OCI-LY3 (cell line): ENCODE measurements around the gene PPP3CA.

Experiments used
- H2AFZ ChIP-seq: fragments of 200-600, 300-600 bp; shearing (Covaris generic); 2 replicates; pipeline ENCODE4 v1.6.0; 2014; ENCODE audit warnings: antibody characterized with exemption, low read depth, low read length
- H3K27ac ChIP-seq: fragments of 200-600, 300-600 bp; sonication (generic); 2 replicates; pipeline ENCODE4 v1.5.1; 2014; ENCODE audit warnings: mild to moderate bottlenecking, low read length, moderate library complexity, mixed read lengths
- H3K27me3 ChIP-seq: fragments of 200-600, 300-600 bp; sonication (generic); 2 replicates; pipeline ENCODE4 v1.6.1; 2014; ENCODE audit warnings: low read depth, low read length, mixed read lengths
- H3K36me3 ChIP-seq: fragments of 200-600, 300-600 bp; sonication (generic); replicated peaks from 2 replicates; pipeline ENCODE3; 2014; ENCODE audit warnings: low read depth, low read length, mixed read lengths
- H3K4me1 ChIP-seq: fragments of 300-600, 200-600 bp; sonication (generic); 2 replicates; pipeline ENCODE4 v1.6.1; 2014; ENCODE audit warnings: low read length, mixed read lengths
- H3K4me2 ChIP-seq: fragments of 200-600, 300-600 bp; sonication (generic); 2 replicates; pipeline ENCODE4 v1.6.1; 2014; ENCODE audit warnings: low read length, mixed read lengths
- H3K4me3 ChIP-seq: fragments of 300-600, 200-600 bp; sonication (generic); 2 replicates; pipeline ENCODE4 v1.5.1; 2014; ENCODE audit warnings: antibody characterized with exemption, mild to moderate bottlenecking, low read length, moderate library complexity
- H3K79me2 ChIP-seq: fragments of 300-600, 200-600 bp; shearing (Covaris generic); 2 replicates; pipeline ENCODE4 v1.6.1; 2014; ENCODE audit warnings: mild to moderate bottlenecking, low read length, mixed read lengths
- H3K9ac ChIP-seq: fragments of 300-600, 200-600 bp; shearing (Covaris generic); 2 replicates; pipeline ENCODE4 v1.6.0; 2014; ENCODE audit warnings: mild to moderate bottlenecking, low read length, moderate library complexity
- H3K9me3 ChIP-seq: fragments of 200-600, 300-600 bp; shearing (Covaris generic); 2 replicates; pipeline ENCODE4 v1.6.1; 2014; ENCODE audit warnings: low read length, mixed read lengths; ENCODE audit not compliant: insufficient read depth
- H4K20me1 ChIP-seq: fragments of 200-600, 300-600 bp; sonication (generic); 2 replicates; pipeline ENCODE4 v1.6.1; 2016; ENCODE audit warnings: low read length, mixed read lengths; ENCODE audit not compliant: insufficient read depth
- EZH2phosphoT487 ChIP-seq: fragments of 200-600 bp; shearing (Covaris generic); IDR thresholded peaks from 2 replicates; pipeline ENCODE4 v1.6.1; 2018; ENCODE audit warnings: antibody characterized with exemption, mixed run types, low read depth
- TF ChIP-seq, protein P1 (sequence below): fragments of 200-600, 300-600 bp; sonication (generic); IDR thresholded peaks from 2 replicates; pipeline ENCODE4 v1.5.1; 2014; ENCODE audit warnings: antibody characterized with exemption, low read length, low read depth

Gene PPP3CA

DNA sequence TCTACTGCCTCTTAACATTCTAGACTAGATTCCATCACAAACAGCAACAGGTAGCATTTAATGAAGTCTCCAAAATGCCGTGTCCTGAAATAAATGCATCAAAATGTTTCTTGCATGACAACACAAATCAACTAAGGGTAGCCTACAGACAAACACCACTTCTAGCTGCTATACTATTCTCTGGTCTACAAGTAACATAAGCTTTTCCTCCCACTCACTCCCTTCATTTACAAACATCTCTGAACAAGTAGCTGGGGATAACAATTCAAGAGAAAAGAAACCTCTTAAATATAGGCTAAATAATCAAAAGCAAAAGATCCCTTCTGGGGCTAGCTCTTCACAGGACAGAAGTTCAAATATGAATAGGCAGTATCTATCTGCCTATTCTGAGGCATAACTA lies 20.8 kb downstream of the PPP3CA start:
- H3K27me3 ChIP-seq = no peaks in the 10 kb centered on the region
- H3K4me2 ChIP-seq = 0 out of 2 replicates have a peak overlapping the region, but pooled peaks have one; percentile 40
- H3K4me1 ChIP-seq = peaks cover 31% of the 10 kb centered on the region
- no peak overlapping the region for H3K4me3 ChIP-seq
- no peak overlapping the region for H3K9ac ChIP-seq
- TF ChIP-seq EZH2phosphoT487 = no peak
- TF ChIP-seq, protein P1, sequence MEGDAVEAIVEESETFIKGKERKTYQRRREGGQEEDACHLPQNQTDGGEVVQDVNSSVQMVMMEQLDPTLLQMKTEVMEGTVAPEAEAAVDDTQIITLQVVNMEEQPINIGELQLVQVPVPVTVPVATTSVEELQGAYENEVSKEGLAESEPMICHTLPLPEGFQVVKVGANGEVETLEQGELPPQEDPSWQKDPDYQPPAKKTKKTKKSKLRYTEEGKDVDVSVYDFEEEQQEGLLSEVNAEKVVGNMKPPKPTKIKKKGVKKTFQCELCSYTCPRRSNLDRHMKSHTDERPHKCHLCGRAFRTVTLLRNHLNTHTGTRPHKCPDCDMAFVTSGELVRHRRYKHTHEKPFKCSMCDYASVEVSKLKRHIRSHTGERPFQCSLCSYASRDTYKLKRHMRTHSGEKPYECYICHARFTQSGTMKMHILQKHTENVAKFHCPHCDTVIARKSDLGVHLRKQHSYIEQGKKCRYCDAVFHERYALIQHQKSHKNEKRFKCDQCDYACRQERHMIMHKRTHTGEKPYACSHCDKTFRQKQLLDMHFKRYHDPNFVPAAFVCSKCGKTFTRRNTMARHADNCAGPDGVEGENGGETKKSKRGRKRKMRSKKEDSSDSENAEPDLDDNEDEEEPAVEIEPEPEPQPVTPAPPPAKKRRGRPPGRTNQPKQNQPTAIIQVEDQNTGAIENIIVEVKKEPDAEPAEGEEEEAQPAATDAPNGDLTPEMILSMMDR = no peak
- H4K20me1 ChIP-seq = peaks cover 68% of the 10 kb centered on the region
- H2AFZ ChIP-seq = no peak overlapping the region
- H3K36me3 ChIP-seq = no peaks in the 10 kb centered on the region
- no peaks in the 10 kb centered on the region for H3K9me3 ChIP-seq
- H3K79me2 ChIP-seq = peaks cover 85% of the 10 kb centered on the region
- no peak overlapping the region for H3K27ac ChIP-seq

DNA sequence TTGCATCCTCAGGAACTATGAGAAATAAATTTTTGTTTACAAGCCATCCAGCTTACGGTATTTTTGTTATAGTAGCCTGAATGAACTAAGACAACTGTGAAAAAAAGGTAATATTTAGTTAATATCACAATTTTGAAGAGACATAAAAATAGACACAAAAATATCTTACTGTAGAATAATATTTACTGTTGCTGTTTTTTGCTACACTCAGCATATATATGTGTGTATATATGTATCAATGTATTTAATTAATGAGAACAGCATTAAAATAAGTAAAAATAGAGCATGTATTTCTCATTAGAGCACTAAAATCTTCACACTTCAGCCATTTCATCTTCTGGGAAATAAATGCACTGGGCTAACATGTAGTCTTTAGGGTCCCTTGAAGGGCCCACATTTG lies 24.6 kb downstream of the PPP3CA start:
- H3K9me3 ChIP-seq = no peaks in the 10 kb centered on the region
- TF ChIP-seq EZH2phosphoT487 = no peak
- TF ChIP-seq, protein P1 = no peak
- no peak overlapping the region for H2AFZ ChIP-seq
- H3K27ac ChIP-seq = no peak overlapping the region
- H3K4me1 ChIP-seq = peaks cover 16% of the 10 kb centered on the region
- no peaks in the 10 kb centered on the region for H3K36me3 ChIP-seq
- no peak overlapping the region for H3K9ac ChIP-seq
- H3K4me3 ChIP-seq = no peak overlapping the region
- peaks cover 41% of the 10 kb centered on the region for H4K20me1 ChIP-seq
- H3K79me2 ChIP-seq = peaks cover 57% of the 10 kb centered on the region
- H3K4me2 ChIP-seq = no peak overlapping the region
- no peaks in the 10 kb centered on the region for H3K27me3 ChIP-seq

GRCh38 chr4:101321481-101322042 lies 25.8 kb downstream of the PPP3CA start:
- Histone ChIP-seq H3K9me3 (no peaks in the 10 kb centered on the region), H3K79me2 (peaks cover 49% of the 10 kb centered on the region), H3K27me3 (no peaks in the 10 kb centered on the region), H3K4me3 (no peak overlapping the region), H3K27ac (no peak overlapping the region), H3K4me2 (no peak overlapping the region), H3K9ac (no peak overlapping the region), H3K36me3 (no peaks in the 10 kb centered on the region), H4K20me1 (peaks cover 34% of the 10 kb centered on the region), H3K4me1 (peaks cover 4% of the 10 kb centered on the region), H2AFZ (no peak overlapping the region)
- TF ChIP-seq EZH2phosphoT487 = no peak
- TF ChIP-seq, protein P1 = no peak

GRCh38 chr4:101315786-101316185 lies 31.5 kb downstream of the PPP3CA start:
- Histone ChIP-seq H2AFZ (no peak overlapping the region), H3K9ac (no peak overlapping the region), H3K4me1 (no peaks in the 10 kb centered on the region), H3K4me2 (no peak overlapping the region), H3K9me3 (peaks cover 6% of the 10 kb centered on the region; the same call in 1 of the 2 replicates), H3K36me3 (peaks cover 8% of the 10 kb centered on the region), H3K27ac (no peak overlapping the region), H3K4me3 (no peak overlapping the region), H4K20me1 (peaks cover 9% of the 10 kb centered on the region; the same call in 1 of the 2 replicates), H3K27me3 (no peaks in the 10 kb centered on the region), H3K79me2 (peaks cover 41% of the 10 kb centered on the region)
- no peak for TF ChIP-seq EZH2phosphoT487
- TF ChIP-seq, protein P1 = no peak
